Fibroblast of the aortic adventitia (primary cell): ENCODE measurements around the gene SLC1A1. TPM values are rescaled to one million over a fixed set of nuclear protein-coding genes. Genes with fewer than 3 reads are reported as not detected.
"Not testable (repeated sequence)": the region's sequence is repeated elsewhere in the genome, so short reads cannot be mapped to it uniquely, and the experiment has no call there.

Experiments used
- DNase-seq: peaks from one replicate; pipeline ENCODE4 v3.0.0-alpha.2; 2010; ENCODE audit warnings: low read depth
- H3K4me3 ChIP-seq: 2 replicates; pipeline ENCODE4 v1.5.1; 2011; ENCODE audit warnings: low read depth, mild to moderate bottlenecking, control low read depth, low read length, moderate library complexity
- CTCF ChIP-seq: IDR thresholded peaks from 2 replicates; pipeline ENCODE4 v1.5.1; 2011; ENCODE audit warnings: mild to moderate bottlenecking, low read length, control low read depth, inconsistent platforms; ENCODE audit not compliant: insufficient read depth
- total RNA-seq: library from RNA; depleted of rRNA; stranded (reverse); fragments of >200 nt; gene quantifications from 2 replicates; pipeline ENCODE4 v1.2.3, GENCODE V29; 2012; ENCODE audit warnings: low replicate concordance

SLC1A1 gene
- total RNA-seq, 1 donor, result 41.7 TPM

- no peak for DNase-seq
- no peak for TF ChIP-seq CTCF
- no peak overlapping the region for H3K4me3 ChIP-seq
Measured at GRCh38 chr9:4596165-4596922, 106.1 kb downstream of the SLC1A1 start.

GRCh38 chr9:4600368-4600767 lies 110.1 kb downstream of the SLC1A1 start:
- no peak for DNase-seq
- no peak for TF ChIP-seq CTCF
- H3K4me3 ChIP-seq, result no peak overlapping the region

DNA sequence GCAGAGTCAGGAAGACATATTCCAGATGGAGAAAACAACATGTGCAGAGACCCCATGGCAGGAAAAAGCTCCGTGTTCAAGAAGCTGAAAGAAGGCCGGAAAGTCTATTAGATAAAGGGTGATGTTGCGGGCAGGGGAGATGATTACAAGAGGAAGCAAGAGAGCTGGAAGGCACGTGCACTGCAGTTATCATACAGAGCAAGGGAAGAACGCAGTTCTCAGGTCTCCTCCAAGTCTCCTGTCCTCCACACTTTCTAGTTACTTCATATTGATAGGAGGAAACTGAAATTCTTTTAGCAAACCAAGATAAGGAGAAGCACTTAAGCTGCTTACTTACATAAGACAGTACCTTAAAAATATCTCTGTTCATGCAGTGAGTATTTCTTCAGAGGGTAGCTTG lies 113.6 kb downstream of the SLC1A1 start:
- DNase-seq, result no peak
- H3K4me3 ChIP-seq, result no peak overlapping the region
- TF ChIP-seq CTCF, result no peak

DNA sequence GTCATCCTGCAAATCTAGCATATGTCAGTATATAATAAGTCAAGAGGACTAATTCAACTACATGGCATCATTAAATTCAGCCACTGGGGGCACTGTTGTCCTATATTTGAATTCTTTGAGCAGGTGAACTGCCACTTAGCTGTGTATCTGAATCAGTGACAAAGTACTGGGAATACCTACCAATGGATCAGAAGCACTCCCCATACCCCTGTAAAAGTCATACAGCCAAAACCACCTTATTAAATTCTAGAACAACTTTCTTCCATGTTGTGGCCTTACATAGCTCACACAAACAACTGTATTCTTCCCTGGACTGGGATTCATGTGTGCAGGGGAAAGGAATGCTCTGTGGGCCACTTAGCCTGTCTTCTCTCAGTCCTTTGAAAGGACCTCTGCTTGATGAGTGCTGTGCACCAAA lies 114.4 kb downstream of the SLC1A1 start:
- DNase-seq, result peak; percentile 80
- TF ChIP-seq CTCF, result peak; percentile 59
- H3K4me3 ChIP-seq, result no peak overlapping the region

DNA sequence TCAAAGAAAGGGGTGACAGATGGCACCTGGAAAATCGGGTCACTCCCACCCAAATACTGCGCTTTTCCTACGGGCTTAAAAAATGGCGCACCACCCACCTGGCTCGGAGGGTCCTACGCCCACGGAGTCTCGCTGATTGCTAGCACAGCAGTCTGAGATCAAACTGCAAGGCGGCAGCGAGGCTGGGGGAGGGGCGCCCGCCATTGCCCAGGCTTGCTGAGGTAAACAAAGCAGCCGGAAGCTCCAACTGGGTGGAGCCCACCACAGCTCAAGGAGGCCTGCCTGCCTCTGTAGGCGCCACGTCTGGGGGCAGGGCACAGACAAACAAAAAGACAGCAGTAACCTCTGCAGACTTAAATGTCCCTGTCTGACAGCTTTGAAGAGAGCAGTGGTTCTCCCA lies 115.8 kb downstream of the SLC1A1 start:
- DNase-seq, H3K4me3 ChIP-seq: not testable (repeated sequence)

DNA sequence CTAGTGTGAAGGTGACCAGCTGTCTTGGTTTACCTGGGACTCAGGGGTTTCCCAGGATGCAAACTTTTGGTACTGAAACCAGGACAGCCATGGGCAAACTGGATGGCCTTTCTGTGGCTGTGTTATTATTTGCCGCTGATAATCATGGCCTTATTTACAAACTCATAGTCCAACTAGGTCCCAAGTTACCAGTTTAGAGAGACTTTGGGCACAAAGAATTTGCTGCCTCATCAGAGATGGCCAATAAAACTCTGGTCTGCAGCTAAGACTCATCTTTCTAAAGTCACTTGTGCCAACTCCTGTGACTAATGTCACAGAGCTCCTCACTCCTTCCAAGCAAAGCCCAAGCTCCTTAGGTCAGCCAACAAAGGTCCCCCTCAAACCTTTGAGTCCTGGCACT lies 124.4 kb downstream of the SLC1A1 start:
- H3K4me3 ChIP-seq, result no peak overlapping the region
- no peak for DNase-seq
- no peak for TF ChIP-seq CTCF

DNA sequence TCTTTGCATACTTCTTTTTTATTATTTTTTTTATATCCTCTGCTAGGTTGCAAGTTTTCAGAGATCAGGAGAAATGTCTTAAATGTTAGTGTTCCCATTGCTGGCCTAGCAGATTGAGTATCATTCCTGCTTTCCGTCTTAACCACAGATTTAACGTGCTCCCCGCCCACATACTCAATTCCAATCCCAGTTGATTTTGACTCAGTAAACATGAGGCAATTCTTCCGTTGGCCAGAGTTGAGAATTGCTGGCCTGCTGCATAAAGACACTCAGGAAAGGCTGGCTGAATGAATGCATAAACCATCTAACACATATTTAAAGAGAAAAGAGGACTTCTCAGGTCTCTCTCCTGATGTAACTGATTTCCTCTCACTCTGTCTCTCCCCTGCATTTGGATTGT lies 125.0 kb downstream of the SLC1A1 start:
- no peak overlapping the region for H3K4me3 ChIP-seq
- TF ChIP-seq CTCF, result no peak
- peak; percentile 83 for DNase-seq
